Glutamatergic neuron (in vitro differentiated cells): Measurements from ENCODE around the gene OPTC. TPM values are rescaled to one million over a fixed set of nuclear protein-coding genes. Genes with fewer than 3 reads are reported as not detected.

Experiments
- DNase-seq: peaks from one replicate; pipeline ENCODE4 v3.0.0; 2022
- H3K27ac Mint-ChIP-seq: one replicate; pipeline ENCODE4 v1.8.0; 2020; ENCODE audit warnings: mild to moderate bottlenecking, mixed read lengths, inconsistent platforms; ENCODE audit not compliant: unreplicated experiment
- H3K27me3 Mint-ChIP-seq: one replicate; pipeline ENCODE4 v1.8.0; 2020; ENCODE audit warnings: mild to moderate bottlenecking, moderate library complexity, mixed read lengths, inconsistent platforms; ENCODE audit not compliant: unreplicated experiment
- H3K36me3 Mint-ChIP-seq: one replicate; pipeline ENCODE4 v1.8.0; 2020; ENCODE audit warnings: mild to moderate bottlenecking, mixed read lengths, inconsistent platforms; ENCODE audit not compliant: unreplicated experiment
- H3K4me1 Mint-ChIP-seq: one replicate; pipeline ENCODE4 v1.8.0; 2020; ENCODE audit warnings: mild to moderate bottlenecking, low read depth, mixed read lengths, inconsistent platforms; ENCODE audit not compliant: unreplicated experiment
- H3K4me3 Mint-ChIP-seq: one replicate; pipeline ENCODE4 v1.8.0; 2020; ENCODE audit warnings: mild to moderate bottlenecking, mixed read lengths, inconsistent platforms; ENCODE audit not compliant: unreplicated experiment
- H3K9me3 Mint-ChIP-seq: one replicate; pipeline ENCODE4 v1.8.0; 2020; ENCODE audit warnings: mild to moderate bottlenecking, moderate library complexity, mixed read lengths, inconsistent platforms; ENCODE audit not compliant: unreplicated experiment
- CTCF ChIP-seq: fragments of 200-600 bp; sonication (generic); IDR thresholded peaks from one replicate; pipeline ENCODE4 v1.5.0; 2021; ENCODE audit not compliant: partially characterized antibody, unreplicated experiment
- total RNA-seq: library from RNA; stranded (reverse); fragmentation: NEBNext Ultra II Directional; extraction: Animal tissue kit (Norgen Biotek cat#: 25700); gene quantifications from one replicate; pipeline ENCODE4 v1.2.1, GENCODE V29; 2021; ENCODE audit not compliant: unreplicated experiment

The OPTC gene
- total RNA-seq, 1 donor from 2014 or later: not detected

GRCh38 chr1:203503836-203504235 is 9.9 kb downstream of the OPTC start:
- Mint-ChIP-seq H3K4me1 (peaks cover 18% of the 10 kb centered on the region), H3K36me3 (no peaks in the 10 kb centered on the region), H3K27me3 (peaks cover 12% of the 10 kb centered on the region), H3K27ac (no peak overlapping the region), H3K4me3 (no peak overlapping the region), H3K9me3 (peaks cover 4% of the 10 kb centered on the region)
- no peak for DNase-seq
- TF ChIP-seq CTCF: no peak

- Mint-ChIP-seq H3K36me3 (no peaks in the 10 kb centered on the region), H3K27me3 (peaks cover 12% of the 10 kb centered on the region), H3K9me3 (peaks cover 6% of the 10 kb centered on the region), H3K4me3 (no peak overlapping the region), H3K27ac (peak overlapping the region; percentile 50), H3K4me1 (peaks cover 21% of the 10 kb centered on the region)
- peak; percentile 93 for TF ChIP-seq CTCF
- DNase-seq: peak; percentile 85
Observed at GRCh38 chr1:203504400-203505250, 10.7 kb downstream of the OPTC start.

GRCh38 chr1:203505526-203506204 is 11.7 kb downstream of the OPTC start:
- peaks cover 11% of the 10 kb centered on the region for H3K27me3 Mint-ChIP-seq
- H3K4me3 Mint-ChIP-seq: no peak overlapping the region
- peaks cover 6% of the 10 kb centered on the region for H3K9me3 Mint-ChIP-seq
- DNase-seq: no peak
- no peak for TF ChIP-seq CTCF
- no peaks in the 10 kb centered on the region for H3K36me3 Mint-ChIP-seq
- no peak overlapping the region for H3K27ac Mint-ChIP-seq
- peaks cover 21% of the 10 kb centered on the region for H3K4me1 Mint-ChIP-seq

- no peaks in the 10 kb centered on the region for H3K36me3 Mint-ChIP-seq
- no peak for DNase-seq
- H3K4me1 Mint-ChIP-seq: peaks cover 21% of the 10 kb centered on the region
- peak overlapping the region; percentile 72 for H3K4me3 Mint-ChIP-seq
- H3K9me3 Mint-ChIP-seq: peaks cover 4% of the 10 kb centered on the region
- TF ChIP-seq CTCF: no peak
- H3K27me3 Mint-ChIP-seq: peaks cover 9% of the 10 kb centered on the region
- H3K27ac Mint-ChIP-seq: peak overlapping the region; percentile 93
Observed at GRCh38 chr1:203506858-203507626, 13.1 kb downstream of the OPTC start.
